ENCODE data around the gene PTPRA. TPM values are rescaled to one million over a fixed set of nuclear protein-coding genes. Genes with fewer than 3 reads are reported as not detected.

The PTPRA gene
- total RNA-seq, 1 experiment from 2014 or later, result 45.2 TPM

DNA sequence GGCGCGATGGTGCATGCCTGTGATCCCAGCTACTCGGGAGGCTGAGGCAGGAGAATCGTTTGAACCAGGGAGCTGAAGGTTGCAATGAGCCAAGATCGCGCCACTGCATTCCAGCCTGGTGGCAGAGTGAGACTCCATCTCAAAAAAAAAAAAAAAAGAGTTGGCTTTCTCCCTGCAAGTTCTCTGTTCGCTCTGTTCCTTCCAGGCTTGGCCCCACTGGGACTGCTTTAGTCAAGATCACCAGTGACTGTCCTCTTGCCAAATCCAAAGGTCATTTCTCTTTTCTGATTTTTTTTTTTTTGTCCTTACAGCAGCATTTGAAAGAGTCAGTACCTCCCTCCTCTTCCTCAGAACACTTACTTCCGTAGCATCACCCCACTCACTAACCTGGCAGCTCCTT lies 159.3 kb downstream of the PTPRA start:
- H3K9ac ChIP-seq (ENCODE audit: extremely low read depth, insufficient read length, low read length), result no peak overlapping the region
- no peaks in the 10 kb centered on the region for H3K79me1 ChIP-seq (ENCODE audit: insufficient read depth, low read depth, low read length, poor library complexity, severe bottlenecking)
- H3K27ac ChIP-seq (ENCODE audit: insufficient read length, low read depth, low read length), result no peak overlapping the region
- no peaks in the 10 kb centered on the region for H3K9me3 ChIP-seq (ENCODE audit: control insufficient read depth, low read depth, low read length)
- H2BK120ac ChIP-seq (ENCODE audit: low read depth, low read length, poor library complexity, severe bottlenecking), result no peak overlapping the region
- H2BK12ac ChIP-seq (ENCODE audit: insufficient read length, low read depth, low read length), result no peak overlapping the region
- no peak overlapping the region for H3T11ph ChIP-seq (ENCODE audit: low read length)
- H3K27me3 ChIP-seq (ENCODE audit: insufficient read depth, low read length), result no peaks in the 10 kb centered on the region
- no peak overlapping the region for H3K56ac ChIP-seq (ENCODE audit: insufficient read length, low read depth, low read length)
- no peak overlapping the region for H2BK5ac ChIP-seq (ENCODE audit: insufficient read length, low read length)
- H2BK15ac ChIP-seq (ENCODE audit: low read depth, low read length), result no peak overlapping the region
- no peak overlapping the region for H4K91ac ChIP-seq (ENCODE audit: insufficient read length, low read depth, low read length)
- no peak overlapping the region for H4K5ac ChIP-seq (ENCODE audit: insufficient read length, low read depth, low read length)
- H3K79me2 ChIP-seq (ENCODE audit: insufficient read depth, low read length), result no peaks in the 10 kb centered on the region
- H2AFZ ChIP-seq (ENCODE audit: low read length), result no peak overlapping the region
- no peak overlapping the region for H4K8ac ChIP-seq (replicated peaks; ENCODE audit: insufficient read length, low read depth, low read length)
- H3K4me1 ChIP-seq (ENCODE audit: insufficient read depth, low read length), result no peaks in the 10 kb centered on the region
- no peak overlapping the region for H3K18ac ChIP-seq (ENCODE audit: insufficient read length, low read depth, low read length)
- Mint-ChIP-seq H3K27me3 (ENCODE audit: low read depth) (no peaks in the 10 kb centered on the region; the same call in 1 of the 2 replicates), H3K4me3 (no peak overlapping the region), H3K9me3 (no peaks in the 10 kb centered on the region), H3K27ac (no peak overlapping the region), H3K36me3 (ENCODE audit: insufficient read depth in 1 of 3, low read depth in 3 of 3) (peaks cover 16 to 56% (median 46%) of the 10 kb centered on the region in 3 experiments), H3K4me1 (no peaks in the 10 kb centered on the region)
- no peak overlapping the region for H2BK20ac ChIP-seq (ENCODE audit: low read depth, low read length, poor library complexity, severe bottlenecking)
- H2AK5ac ChIP-seq (ENCODE audit: insufficient read length, low read length), result no peak overlapping the region
- no peaks in the 10 kb centered on the region for H4K20me1 ChIP-seq (ENCODE audit: control insufficient read depth, insufficient read depth, insufficient read length)
- TF ChIP-seq CTCF (conservative IDR thresholded peaks at IDR 0.05), result no peak
- no peak for DNase-seq
- H3K23ac ChIP-seq (ENCODE audit: insufficient read length, low read depth, low read length), result no peak overlapping the region
- no peak overlapping the region for H3K4ac ChIP-seq (ENCODE audit: low read depth, low read length)
- H3K14ac ChIP-seq (ENCODE audit: insufficient read depth, low read length), result no peak overlapping the region
- H3K4me2 ChIP-seq (ENCODE audit: insufficient read depth, insufficient read length, low read length), result no peak overlapping the region
- H3K23me2 ChIP-seq (ENCODE audit: insufficient read length, low read depth, low read length, poor library complexity, severe bottlenecking), result no peaks in the 10 kb centered on the region
- no CpG with 5 or more reads among the region's 8 CpGs for WGBS (ENCODE audit: extremely low coverage, insufficient read length, low lambda C conversion rate)
